H1 (cell line): Measurements from ENCODE around the gene DHRS2. TPM values are rescaled to one million over a fixed set of nuclear protein-coding genes. Genes with fewer than 3 reads are reported as not detected.

ENCODE experiments used
- CTCF ChIA-PET: fragments of 300-600 bp; sonication (Branson Sonifier 250); formaldehyde crosslinking; loops from one replicate; lab custom pipeline; 2021; ENCODE audit not compliant: partially characterized antibody; lab: Charles Lee
- POLR2A ChIA-PET: fragments of 300-600 bp; sonication (Branson Sonifier 250); formaldehyde crosslinking; loops from one replicate; lab custom pipeline; 2021; ENCODE audit warnings: inconsistent platforms; ENCODE audit not compliant: partially characterized antibody; lab: Charles Lee
- DNase-seq, 2 experiments: peaks; one replicate each; pipeline versions ENCODE4 v3.0.0 to v3.0.0-alpha.2; 2010 to 2022; ENCODE audit warnings: low spot score in 2 of 2, low read depth in 1 of 2, mixed read lengths in 1 of 2
- FAIRE-seq: peaks from 2 replicates; lab custom pipeline; 2011; peaks lifted over from hg19 to GRCh38; lab: Jason Lieb, UNC
- H2AFZ ChIP-seq: 2 replicates; pipeline ENCODE4 v1.8.1; 2012; ENCODE audit warnings: low read length, inconsistent platforms
- H2AK5ac ChIP-seq: 2 replicates; pipeline ENCODE4 v1.6.1; 2013; ENCODE audit warnings: low read depth, low read length
- H2BK120ac ChIP-seq: replicated peaks from 2 replicates; pipeline ENCODE3; 2013; ENCODE audit warnings: low read depth, low read length, inconsistent platforms
- H2BK12ac ChIP-seq: 2 replicates; pipeline ENCODE4 v1.6.1; 2013; ENCODE audit warnings: low read depth, low read length
- H2BK15ac ChIP-seq: 2 replicates; pipeline ENCODE4 v1.6.1; 2013; ENCODE audit warnings: low read length
- H2BK20ac ChIP-seq: 2 replicates; pipeline ENCODE4 v1.6.1; 2013; ENCODE audit warnings: low read length
- H2BK5ac ChIP-seq: 2 replicates; pipeline ENCODE4 v1.6.1; 2013; ENCODE audit warnings: low read depth, low read length
- H3K14ac ChIP-seq: 2 replicates; pipeline ENCODE4 v1.6.1; 2013; ENCODE audit warnings: inconsistent platforms; ENCODE audit not compliant: insufficient read length
- H3K18ac ChIP-seq: 2 replicates; pipeline ENCODE4 v1.6.1; 2013; ENCODE audit warnings: low read length; ENCODE audit errors: extremely low read depth
- H3K23ac ChIP-seq: 2 replicates; pipeline ENCODE4 v1.6.1; 2013; ENCODE audit warnings: inconsistent platforms; ENCODE audit not compliant: insufficient read length
- H3K23me2 ChIP-seq: 2 replicates; pipeline ENCODE4 v1.6.1; 2013; ENCODE audit warnings: low read depth, low read length
- H3K27ac ChIP-seq: 2 replicates; pipeline ENCODE4 v1.6.1; 2011; ENCODE audit warnings: low read depth, low read length, inconsistent platforms
- H3K27me3 ChIP-seq, 4 experiments: replicated peaks in 1 of 4; 1 replicate in 1 of 4; 2 replicates in 3 of 4; pipeline versions ENCODE4 v1.6.1 to v1.8.1; 2011 to 2013; ENCODE audit warnings: low read length in 3 of 4, mild to moderate bottlenecking in 3 of 4, inconsistent platforms in 2 of 4, mixed read lengths in 2 of 4, moderate library complexity in 1 of 4; ENCODE audit not compliant: control insufficient read depth in 3 of 4, insufficient read depth in 3 of 4; ENCODE audit errors: extremely low read depth in 1 of 4
- H3K36me3 ChIP-seq, 4 experiments: 2 replicates each; pipeline versions ENCODE4 v1.6.1 to v1.8.1; 2011 to 2013; ENCODE audit warnings: mild to moderate bottlenecking in 4 of 4, low read length in 3 of 4, moderate library complexity in 2 of 4, control low read depth in 1 of 4, inconsistent platforms in 1 of 4; ENCODE audit not compliant: insufficient read depth in 4 of 4, control insufficient read depth in 2 of 4
- H3K4ac ChIP-seq: replicated peaks from 2 replicates; pipeline ENCODE3; 2013; ENCODE audit warnings: low read length, low read depth, mixed read lengths, inconsistent platforms; ENCODE audit not compliant: insufficient read length
- H3K4me1 ChIP-seq, 4 experiments: replicated peaks in 1 of 4; 1 replicate in 1 of 4; 2 replicates in 3 of 4; pipeline versions ENCODE4 v1.6.1 to v1.8.1; 2011 to 2013; ENCODE audit warnings: low read length in 3 of 4, inconsistent platforms in 2 of 4, mixed read lengths in 1 of 4; ENCODE audit not compliant: insufficient read depth in 4 of 4, control insufficient read depth in 3 of 4
- H3K4me2 ChIP-seq, 2 experiments: 2 replicates each; pipeline versions ENCODE4 v1.6.1 to v1.8.1; 2011 to 2013; ENCODE audit warnings: low read depth in 2 of 2, low read length in 2 of 2, control low read depth in 1 of 2, inconsistent platforms in 1 of 2, mild to moderate bottlenecking in 1 of 2; ENCODE audit not compliant: insufficient read depth in 1 of 2
- H3K4me3 ChIP-seq, 4 experiments: fragments of 200-600, 300-600 bp in 1 of 4; sonication (generic), shearing (Covaris generic), sonication (Bioruptor Twin) in 1 of 4; 2 replicates each; pipeline versions ENCODE4 v1.5.1 to v1.8.1; 2011 to 2016; ENCODE audit warnings: low read length in 4 of 4, low read depth in 3 of 4, control low read depth in 2 of 4, inconsistent platforms in 2 of 4, mild to moderate bottlenecking in 2 of 4, mixed read lengths in 1 of 4, moderate library complexity in 1 of 4; ENCODE audit not compliant: insufficient read depth in 2 of 4; ENCODE audit errors: extremely low read depth in 1 of 4
- H3K56ac ChIP-seq: replicated peaks from 2 replicates; pipeline ENCODE3; 2013; ENCODE audit warnings: low read depth, mild to moderate bottlenecking, mixed read lengths, low read length, inconsistent platforms; ENCODE audit not compliant: insufficient read length
- H3K79me1 ChIP-seq: 2 replicates; pipeline ENCODE4 v1.6.1; 2013; ENCODE audit warnings: low read depth, low read length, control low read depth
- H3K79me2 ChIP-seq, 2 experiments: 2 replicates each; pipeline versions ENCODE4 v1.6.1 to v1.8.1; 2012 to 2013; ENCODE audit warnings: low read length in 2 of 2, mild to moderate bottlenecking in 2 of 2, inconsistent platforms in 1 of 2; ENCODE audit not compliant: insufficient read depth in 2 of 2, control insufficient read depth in 1 of 2
- H3K9ac ChIP-seq, 4 experiments: replicated peaks in 1 of 4; 1 replicate in 1 of 4; 2 replicates in 3 of 4; pipeline versions ENCODE4 v1.6.1 to v1.8.1; 2011 to 2013; ENCODE audit warnings: low read depth in 3 of 4, low read length in 3 of 4, control low read depth in 2 of 4, mild to moderate bottlenecking in 2 of 4, moderate library complexity in 2 of 4, inconsistent platforms in 1 of 4; ENCODE audit errors: extremely low read depth in 1 of 4
- H3K9me3 ChIP-seq, 2 experiments: 2 replicates each; pipeline versions ENCODE4 v1.6.1 to v1.8.1; 2012 to 2013; ENCODE audit warnings: mild to moderate bottlenecking in 2 of 2, moderate library complexity in 2 of 2, control low read depth in 1 of 2, inconsistent platforms in 1 of 2, low read depth in 1 of 2, low read length in 1 of 2, mixed read lengths in 1 of 2; ENCODE audit not compliant: insufficient read depth in 2 of 2
- H4K20me1 ChIP-seq, 2 experiments: replicated peaks in 1 of 2; 2 replicates each; pipeline versions ENCODE3 to v1.8.1; 2011 to 2013; ENCODE audit warnings: inconsistent platforms in 2 of 2, low read length in 2 of 2, mild to moderate bottlenecking in 1 of 2; ENCODE audit not compliant: insufficient read depth in 2 of 2, control insufficient read depth in 1 of 2
- H4K5ac ChIP-seq: 2 replicates; pipeline ENCODE4 v1.6.1; 2013; ENCODE audit warnings: low read length, low read depth, mixed read lengths, inconsistent platforms; ENCODE audit not compliant: insufficient read length
- H4K8ac ChIP-seq: 2 replicates; pipeline ENCODE4 v1.8.0; 2013; ENCODE audit warnings: mild to moderate bottlenecking, moderate library complexity, low read length, inconsistent platforms; ENCODE audit not compliant: insufficient read depth; ENCODE audit errors: extremely low read depth
- H4K91ac ChIP-seq: replicated peaks from 2 replicates; pipeline ENCODE3; 2013; ENCODE audit warnings: low read length, mixed read lengths, inconsistent platforms; ENCODE audit not compliant: insufficient read length
- ASH2L ChIP-seq: fragments of 200-600, 300-600 bp; sonication (generic); IDR thresholded peaks from one replicate; pipeline ENCODE4 v1.7.1; 2017; ENCODE audit warnings: low read length
- CEBPB ChIP-seq: IDR thresholded peaks from 2 replicates; pipeline ENCODE4 v1.6.1; 2012; ENCODE audit warnings: low read depth, low read length
- CHD1 ChIP-seq: IDR thresholded peaks from 2 replicates; pipeline ENCODE4 v1.6.1; 2012; ENCODE audit warnings: low read depth, low read length, improper control_type of control experiment
- FOSL1 ChIP-seq: IDR thresholded peaks from 2 replicates; pipeline ENCODE4 v1.6.1; 2011; ENCODE audit warnings: mild to moderate bottlenecking, low read depth, low read length, moderate library complexity; ENCODE audit not compliant: insufficient read depth
- HDAC6 ChIP-seq: IDR thresholded peaks from one replicate; pipeline ENCODE4 v1.7.1; 2012; ENCODE audit warnings: low read depth, mild to moderate bottlenecking, inconsistent platforms, low read length, moderate library complexity
- JUND ChIP-seq: IDR thresholded peaks from 2 replicates; pipeline ENCODE4 v1.6.1; 2011; ENCODE audit warnings: mild to moderate bottlenecking, improper control_type of control experiment, low read length
- KDM1A ChIP-seq: fragments of 200-600, 300-600 bp; sonication (generic); IDR thresholded peaks from 2 replicates; pipeline ENCODE4 v1.7.1; 2016; ENCODE audit warnings: mild to moderate bottlenecking, low read length, borderline replicate concordance
- POU5F1 ChIP-seq: IDR thresholded peaks from 2 replicates; pipeline ENCODE4 v1.6.1; 2011; ENCODE audit warnings: low read depth, mild to moderate bottlenecking, low read length, moderate library complexity
- SIRT6 ChIP-seq: IDR thresholded peaks from one replicate; pipeline ENCODE4 v1.7.1; 2012; ENCODE audit warnings: low read length, inconsistent platforms
- SIX5 ChIP-seq: IDR thresholded peaks from 2 replicates; pipeline ENCODE4 v1.6.1; 2011; ENCODE audit warnings: mild to moderate bottlenecking, low read depth, low read length
- SP4 ChIP-seq: IDR thresholded peaks from 2 replicates; pipeline ENCODE4 v1.6.1; 2012; ENCODE audit warnings: low read length, inconsistent platforms
- TEAD4 ChIP-seq: IDR thresholded peaks from 2 replicates; pipeline ENCODE4 v1.6.1; 2012; ENCODE audit warnings: low read depth, low read length, inconsistent platforms, mixed read lengths
- ZNF274 ChIP-seq: IDR thresholded peaks from 2 replicates; pipeline ENCODE4 v1.7.0; 2012; ENCODE audit warnings: low read length, borderline replicate concordance; ENCODE audit errors: extremely low read depth
- WGBS, 2 experiments: shearing (Covaris generic) in 1 of 2; methylation state at CpG; one replicate each; pipeline versions ENCODE4 v1.1.6 to v1.1.7; 2013 to 2015; ENCODE audit warnings: low lambda C conversion rate in 2 of 2, mixed read lengths in 2 of 2, inconsistent platforms in 1 of 2, low coverage in 1 of 2, missing lambda C conversion rate in 1 of 2; ENCODE audit not compliant: insufficient replicate concordance in 2 of 2, insufficient coverage in 1 of 2, insufficient read length in 1 of 2; ENCODE audit errors: extremely low coverage in 1 of 2, missing lambda C conversion rate in 1 of 2; 5-methylcytosine and 5-hydroxymethylcytosine counted together
- polyA plus RNA-seq, 7 experiments: library from polyadenylated mRNA; depleted of rRNA in 3 of 7; stranded (reverse) in 5 of 7; unstranded in 2 of 7; fragments of >200 nt in 5 of 7; fragments of 200-250 nt in 2 of 7; gene quantifications; 1 replicate in 5 of 7; 2 replicates in 1 of 7; 4 replicates in 1 of 7; pipeline versions ENCODE4 v1.2.1 to v1.2.3, GENCODE V29; 2011 to 2013; ENCODE audit warnings: missing spikeins in 2 of 7, mixed read lengths in 2 of 7
- total RNA-seq: library from RNA; stranded (reverse); fragmentation: NEBNext Ultra II Directional; extraction: Animal tissue kit (Norgen Biotek cat#: 25700); gene quantifications from 2 replicates; pipeline ENCODE4 v1.2.1, GENCODE V29; 2021
- TF ChIP-seq, protein P1 (sequence below): IDR thresholded peaks from 2 replicates; pipeline ENCODE4 v1.6.1; 2011; ENCODE audit warnings: low read depth, mild to moderate bottlenecking, low read length; ENCODE audit not compliant: insufficient read depth

DHRS2 gene
- total and polyA plus RNA-seq, 2 of the 8 experiments (the other 6 are each of a cell fraction or from before 2014, with no cell fraction given): 1.1 to 3.5 TPM

GRCh38 chr14:23644195-23644918, 8.2 kb downstream of the DHRS2 start:
- WGBS, 2 experiments: 81% methylated on average over 5 of the region's 5 CpGs; no CpG with 5 or more reads in 1 of the 2 experiments

More at GRCh38 chr14:23644195-23644918, 8.2 kb downstream of the DHRS2 start:
- Histone ChIP-seq H2AFZ (no peak overlapping the region), H3K27me3 (peaks cover 0 to 3% (median 0%) of the 10 kb centered on the region in 4 experiments; a peak in 2 of 7 replicates), H4K20me1 (no peaks in the 10 kb centered on the region), H3K36me3 (no peaks in the 10 kb centered on the region), H3K14ac (no peak overlapping the region), H3K79me1 (no peaks in the 10 kb centered on the region), H3K9me3 (peaks cover 4 to 5% of the 10 kb centered on the region in 2 experiments; a peak in 1 of 4 replicates), H4K8ac (no peak overlapping the region), H3K27ac (no peak overlapping the region), H3K79me2 (no peaks in the 10 kb centered on the region), H2BK20ac (no peak overlapping the region), H2BK12ac (no peak overlapping the region), H4K5ac (no peak overlapping the region), H3K4me1 (peaks cover 2 to 6% (median 2%) of the 10 kb centered on the region in 4 experiments; a peak in 5 of 7 replicates), H2BK15ac (no peak overlapping the region), H2AK5ac (no peak overlapping the region), H3K23me2 (peaks cover 1% of the 10 kb centered on the region; the same call in 1 of the 2 replicates), H3K4me3 (no peak overlapping the region), H3K4me2 (no peak overlapping the region), H3K56ac (no peak overlapping the region), H3K23ac (no peak overlapping the region), H2BK120ac (no peak overlapping the region), H3K18ac (no peak overlapping the region), H3K4ac (no peak overlapping the region), H2BK5ac (no peak overlapping the region), H4K91ac (no peak overlapping the region), H3K9ac (no peak overlapping the region)
- DNase-seq (no peak), FAIRE-seq (no peak)
- POLR2A ChIA-PET: interaction anchor here (0.7 to 1.1 kb wide), 2 partner anchors 9 to 62 kb away, joined by 4 read pairs; no protein-coding TSS in a partner anchor
- CTCF ChIA-PET: interaction anchor here (0.8 to 3.4 kb wide), 6 partner anchors 9 to 621 kb away, joined by 3 to 43 read pairs (median 4); no protein-coding TSS in a partner anchor
- TF ChIP-seq POU5F1: no peak
- TF ChIP-seq JUND: no peak
- no peak for TF ChIP-seq KDM1A
- TF ChIP-seq ASH2L: no peak
- TF ChIP-seq CEBPB: no peak
- TF ChIP-seq, protein P1, sequence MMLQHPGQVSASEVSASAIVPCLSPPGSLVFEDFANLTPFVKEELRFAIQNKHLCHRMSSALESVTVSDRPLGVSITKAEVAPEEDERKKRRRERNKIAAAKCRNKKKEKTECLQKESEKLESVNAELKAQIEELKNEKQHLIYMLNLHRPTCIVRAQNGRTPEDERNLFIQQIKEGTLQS: no peak
- no peak for TF ChIP-seq ZNF274
- no peak for TF ChIP-seq HDAC6
- no peak for TF ChIP-seq CHD1
- no peak for TF ChIP-seq SIX5
- no peak for TF ChIP-seq TEAD4
- TF ChIP-seq FOSL1: no peak
- TF ChIP-seq SP4: no peak
- no peak for TF ChIP-seq SIRT6
